ENCODE measurements around the gene GRIN2C.

GRCh38 chr17:74803388-74803930 is 56.2 kb downstream of the GRIN2C start:
- TF ChIP-seq, protein P1, sequence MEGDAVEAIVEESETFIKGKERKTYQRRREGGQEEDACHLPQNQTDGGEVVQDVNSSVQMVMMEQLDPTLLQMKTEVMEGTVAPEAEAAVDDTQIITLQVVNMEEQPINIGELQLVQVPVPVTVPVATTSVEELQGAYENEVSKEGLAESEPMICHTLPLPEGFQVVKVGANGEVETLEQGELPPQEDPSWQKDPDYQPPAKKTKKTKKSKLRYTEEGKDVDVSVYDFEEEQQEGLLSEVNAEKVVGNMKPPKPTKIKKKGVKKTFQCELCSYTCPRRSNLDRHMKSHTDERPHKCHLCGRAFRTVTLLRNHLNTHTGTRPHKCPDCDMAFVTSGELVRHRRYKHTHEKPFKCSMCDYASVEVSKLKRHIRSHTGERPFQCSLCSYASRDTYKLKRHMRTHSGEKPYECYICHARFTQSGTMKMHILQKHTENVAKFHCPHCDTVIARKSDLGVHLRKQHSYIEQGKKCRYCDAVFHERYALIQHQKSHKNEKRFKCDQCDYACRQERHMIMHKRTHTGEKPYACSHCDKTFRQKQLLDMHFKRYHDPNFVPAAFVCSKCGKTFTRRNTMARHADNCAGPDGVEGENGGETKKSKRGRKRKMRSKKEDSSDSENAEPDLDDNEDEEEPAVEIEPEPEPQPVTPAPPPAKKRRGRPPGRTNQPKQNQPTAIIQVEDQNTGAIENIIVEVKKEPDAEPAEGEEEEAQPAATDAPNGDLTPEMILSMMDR (conservative IDR thresholded peaks at IDR 0.05), result no peak
- no peak for TF ChIP-seq EZH2 (IDR thresholded peaks at IDR 0.05; ENCODE audit: low read depth)

Measured in PC-9 (cell line).